Transverse colon (tissue), 4 donors: ENCODE results near the gene ARMS2.

Experiments
- EP300 ChIP-seq: sonication (generic); formaldehyde crosslinking; IDR thresholded peaks from one replicate; pipeline ENCODE4 v1.6.1; 2017; ENCODE audit warnings: antibody characterized with exemption, low read depth
- POLR2A ChIP-seq: fragments of 450-650 bp; IDR thresholded peaks from one replicate; pipeline ENCODE4 v1.6.1; 2016; ENCODE audit warnings: antibody characterized with exemption, mild to moderate bottlenecking, moderate library complexity
- POLR2AphosphoS5 ChIP-seq, 3 donors: sonication (generic); formaldehyde crosslinking; IDR thresholded peaks; one replicate each; pipeline ENCODE4 v1.6.1; 2016; ENCODE audit warnings: antibody characterized with exemption in 3 of 3
- TF ChIP-seq, protein P1 (sequence below), 5 experiments: fragments of 200-600 bp in 3 of 5; fragments of 450-650 bp in 2 of 5; sonication (generic) in 3 of 5; IDR thresholded peaks; 1 replicate in 2 of 5; 2 replicates in 3 of 5; pipeline ENCODE4 v1.5.1; 2016 to 2017; ENCODE audit warnings: antibody characterized with exemption in 5 of 5, inconsistent platforms in 3 of 5, mild to moderate bottlenecking in 2 of 5, moderate library complexity in 1 of 5

DNA sequence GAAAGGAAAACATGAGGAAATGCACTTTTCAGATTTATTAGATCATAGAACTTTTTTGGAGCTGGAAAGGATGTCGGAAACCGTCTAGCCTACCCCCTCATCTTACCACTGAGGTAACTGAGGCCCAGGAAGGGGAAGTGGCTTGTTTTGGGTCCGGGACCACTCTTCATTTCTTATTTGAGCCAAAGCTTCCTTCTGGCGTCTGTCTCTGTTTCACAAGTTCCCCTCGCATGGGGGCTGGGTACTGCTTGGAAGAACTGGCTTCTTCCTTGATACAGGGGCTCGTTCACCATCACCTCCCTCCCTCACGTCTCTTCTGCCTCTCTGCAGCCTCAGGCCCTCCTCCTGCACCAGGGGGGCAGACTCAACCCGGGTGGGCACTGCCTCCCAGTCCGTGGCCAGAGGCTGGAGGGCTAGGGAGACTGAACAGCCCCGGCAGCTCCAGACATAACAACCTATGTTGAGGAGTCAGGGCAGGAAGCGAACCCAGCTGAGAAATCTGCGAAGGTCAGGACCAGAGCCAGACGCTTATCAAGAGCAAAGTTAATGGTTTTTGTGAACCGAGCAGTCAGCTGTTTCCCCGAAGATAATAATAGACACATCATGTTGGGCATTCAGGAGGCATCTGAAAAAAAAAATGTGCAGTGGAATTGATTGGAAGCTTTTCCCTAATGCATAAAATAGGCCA, 19.8 kb downstream of the ARMS2 start:
- TF ChIP-seq, protein P1, sequence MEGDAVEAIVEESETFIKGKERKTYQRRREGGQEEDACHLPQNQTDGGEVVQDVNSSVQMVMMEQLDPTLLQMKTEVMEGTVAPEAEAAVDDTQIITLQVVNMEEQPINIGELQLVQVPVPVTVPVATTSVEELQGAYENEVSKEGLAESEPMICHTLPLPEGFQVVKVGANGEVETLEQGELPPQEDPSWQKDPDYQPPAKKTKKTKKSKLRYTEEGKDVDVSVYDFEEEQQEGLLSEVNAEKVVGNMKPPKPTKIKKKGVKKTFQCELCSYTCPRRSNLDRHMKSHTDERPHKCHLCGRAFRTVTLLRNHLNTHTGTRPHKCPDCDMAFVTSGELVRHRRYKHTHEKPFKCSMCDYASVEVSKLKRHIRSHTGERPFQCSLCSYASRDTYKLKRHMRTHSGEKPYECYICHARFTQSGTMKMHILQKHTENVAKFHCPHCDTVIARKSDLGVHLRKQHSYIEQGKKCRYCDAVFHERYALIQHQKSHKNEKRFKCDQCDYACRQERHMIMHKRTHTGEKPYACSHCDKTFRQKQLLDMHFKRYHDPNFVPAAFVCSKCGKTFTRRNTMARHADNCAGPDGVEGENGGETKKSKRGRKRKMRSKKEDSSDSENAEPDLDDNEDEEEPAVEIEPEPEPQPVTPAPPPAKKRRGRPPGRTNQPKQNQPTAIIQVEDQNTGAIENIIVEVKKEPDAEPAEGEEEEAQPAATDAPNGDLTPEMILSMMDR (IDR thresholded peaks at IDR 0.05): no peak
- TF ChIP-seq POLR2A (no peak), EP300 (no peak), POLR2AphosphoS5 (IDR thresholded peaks at IDR 0.05) (no peak)
